Adipose tissue (tissue), 3 donors: Measurements from ENCODE around the gene TRIM63. TPM values are rescaled to one million over a fixed set of nuclear protein-coding genes. Genes with fewer than 3 reads are reported as not detected.

Source experiments
- H3K27ac ChIP-seq: one replicate; pipeline ENCODE4 v1.5.1; 2013; ENCODE audit warnings: low read depth, low read length
- WGBS, 3 donors: extraction: QIAGEN DNeasy Blood & Tissue Kit; methylation state at CpG; one replicate each; pipeline ENCODE4 v1.1.7; 2013; 5-methylcytosine and 5-hydroxymethylcytosine counted together
- polyA plus RNA-seq, 3 donors: library from polyadenylated mRNA; stranded (reverse); fragments of 200-250 nt; gene quantifications; one replicate each; pipeline ENCODE4 v1.2.3, GENCODE V29; 2013
- donor health status: healthy with polysubstance abuse.
- donor health status: Bipolar disorder and iron deficiency.
- donor health status: healthy.

Gene TRIM63
- polyA plus RNA-seq, 3 donors = 0.11 to 0.67 (median 0.12) TPM

- WGBS, 3 donors = 81 to 91% (median 89%) methylated on average over 14 to 15 of the region's 15 CpGs
- no peak overlapping the region for H3K27ac ChIP-seq
These were observed 1.3 kb downstream of the TRIM63 start for GRCh38 chr1:26066160-26066559.

- WGBS, 3 donors = 57 to 82% (median 70%) methylated on average over 3 of the region's 3 CpGs
- no peak overlapping the region for H3K27ac ChIP-seq
These were observed 2.9 kb downstream of the TRIM63 start for GRCh38 chr1:26064553-26064952.

GRCh38 chr1:26060832-26061574 lies 6.4 kb downstream of the TRIM63 start:
- WGBS, 3 donors = 80 to 83% (median 80%) methylated on average over 12 of the region's 12 CpGs
- no peak overlapping the region for H3K27ac ChIP-seq

- 64 to 81% (median 71%) methylated on average over 7 of the region's 7 CpGs for WGBS, 3 donors
- no peak overlapping the region for H3K27ac ChIP-seq
These were observed 7.5 kb downstream of the TRIM63 start for GRCh38 chr1:26059906-26060305.

- 84 to 93% (median 86%) methylated on average over 5 of the region's 5 CpGs for WGBS, 3 donors
- H3K27ac ChIP-seq = no peak overlapping the region
These were observed 9.3 kb downstream of the TRIM63 start for GRCh38 chr1:26058052-26058595.

GRCh38 chr1:26057189-26057588 lies 10.2 kb downstream of the TRIM63 start:
- no peak overlapping the region for H3K27ac ChIP-seq
- 79 to 94% (median 83%) methylated on average over 2 of the region's 2 CpGs for WGBS, 3 donors

- no peak overlapping the region for H3K27ac ChIP-seq
- 76 to 83% (median 81%) methylated on average over 2 of the region's 2 CpGs for WGBS, 3 donors
These were observed 12.4 kb downstream of the TRIM63 start for GRCh38 chr1:26055041-26055440.

GRCh38 chr1:26053718-26054560 lies 13.5 kb downstream of the TRIM63 start:
- 35 to 64% (median 36%) methylated on average over 16 of the region's 16 CpGs for WGBS, 3 donors
- H3K27ac ChIP-seq = no peak overlapping the region

- 91 to 96% (median 91%) methylated on average over 6 of the region's 6 CpGs for WGBS, 3 donors
These were observed 17.2 kb downstream of the TRIM63 start for GRCh38 chr1:26050248-26050640.

GRCh38 chr1:26049531-26050247 lies 17.7 kb downstream of the TRIM63 start:
- H3K27ac ChIP-seq = no peak overlapping the region
- WGBS, 3 donors = 69 to 86% (median 69%) methylated on average over 10 of the region's 10 CpGs

More at GRCh38 chr1:26050248-26050640, 17.2 kb downstream of the TRIM63 start:
- no peak overlapping the region for H3K27ac ChIP-seq

GRCh38 chr1:26047278-26047874 lies 20.1 kb downstream of the TRIM63 start:
- no peak overlapping the region for H3K27ac ChIP-seq
- WGBS, 3 donors = 72 to 81% (median 81%) methylated on average over 7 of the region's 7 CpGs

GRCh38 chr1:26046246-26047095 lies 21.0 kb downstream of the TRIM63 start:
- no peak overlapping the region for H3K27ac ChIP-seq
- WGBS, 3 donors = 5 to 7% (median 6%) methylated on average over 56 to 57 of the region's 57 CpGs

- no peak within 1 kb of the TSS for H3K27ac ChIP-seq
- WGBS, 3 donors = 1% methylated on average over 52 to 62 of the region's 62 CpGs
These were observed 21.6 kb downstream of the TRIM63 start, which contains the start of gene SLC30A2 for GRCh38 chr1:26045722-26046245. TSS of gene SLC30A2 (minus strand) at chr1:26046118. CDS start at chr1:26045896, 222 bp downstream.

- 21 to 36% (median 31%) methylated on average over 27 to 29 of the region's 29 CpGs for WGBS, 3 donors
- H3K27ac ChIP-seq = no peak overlapping the region
These were observed 22.3 kb downstream of the TRIM63 start for GRCh38 chr1:26044971-26045721.

- WGBS, 3 donors = 86 to 90% (median 90%) methylated on average over 3 of the region's 3 CpGs
- H3K27ac ChIP-seq = no peak overlapping the region
These were observed 23.0 kb downstream of the TRIM63 start for GRCh38 chr1:26044414-26044813.

- 78 to 84% (median 80%) methylated on average over 2 of the region's 2 CpGs for WGBS, 3 donors
- no peak overlapping the region for H3K27ac ChIP-seq
These were observed 23.7 kb downstream of the TRIM63 start for GRCh38 chr1:26043765-26044164.
